GM23248 (cell line): ENCODE data around the gene MOB4.

Experiments
- EZH2 ChIP-seq: fragments of 200-600 bp; sonication (generic); IDR thresholded peaks from 2 replicates; pipeline ENCODE4 v1.6.1; 2018; ENCODE audit warnings: antibody characterized with exemption, mild to moderate bottlenecking; ENCODE audit not compliant: insufficient read depth, poor library complexity, severe bottlenecking
- EZH2phosphoT487 ChIP-seq: fragments of 200-600 bp; sonication (generic); IDR thresholded peaks from 2 replicates; pipeline ENCODE4 v1.6.1; 2018; ENCODE audit warnings: antibody characterized with exemption, moderate library complexity, mild to moderate bottlenecking, low read depth; ENCODE audit not compliant: insufficient read depth

- no peak for TF ChIP-seq EZH2
- no peak for TF ChIP-seq EZH2phosphoT487
Measured at GRCh38 chr2:197543206-197543605, 27.3 kb downstream of the MOB4 start.
